PFSK-1 (cell line): Measurements from ENCODE around the gene ERICH3.

Experiments used
- FOXP2 ChIP-seq: optimal IDR thresholded peaks from 2 replicates; pipeline ENCODE3; 2011; ENCODE audit warnings: borderline replicate concordance, control low read depth, inconsistent platforms; ENCODE audit not compliant: insufficient read depth; ENCODE audit errors: extremely low read length, extremely low read depth
- POLR2AphosphoS5 ChIP-seq: IDR thresholded peaks from 2 replicates; pipeline ENCODE4 v1.6.1; 2012; ENCODE audit warnings: low read depth, mild to moderate bottlenecking, control low read depth, low read length, moderate library complexity
- REST ChIP-seq, 2 experiments: IDR thresholded peaks; 2 replicates each; pipeline versions ENCODE4 v1.6.1 to v1.8.0; 2011 to 2012; ENCODE audit warnings: low read depth in 2 of 2, low read length in 2 of 2, control low read depth in 1 of 2, inconsistent platforms in 1 of 2, mild to moderate bottlenecking in 1 of 2, moderate library complexity in 1 of 2; ENCODE audit not compliant: insufficient read depth in 1 of 2
- SIN3A ChIP-seq: IDR thresholded peaks from 2 replicates; pipeline ENCODE4 v1.6.1; 2012; ENCODE audit warnings: mild to moderate bottlenecking, low read length, moderate library complexity, borderline replicate concordance; ENCODE audit not compliant: insufficient read depth
- TAF1 ChIP-seq: IDR thresholded peaks from 2 replicates; pipeline ENCODE4 v1.6.1; 2012; ENCODE audit warnings: low read length, control low read depth, borderline replicate concordance; ENCODE audit not compliant: insufficient read depth

ERICH3 gene

GRCh38 chr1:74715236-74715502 lies 41.6 kb upstream of the ERICH3 start:
- TF ChIP-seq POLR2AphosphoS5 (no peak), FOXP2 (no peak), REST (IDR thresholded peaks at IDR 0.05; ENCODE audit: insufficient read depth in 1 of 2, low read depth in 2 of 2, low read length in 2 of 2) (no peak), SIN3A (no peak), TAF1 (no peak)

- TF ChIP-seq POLR2AphosphoS5: no peak
Observed at GRCh38 chr1:74714429-74715235, 41.0 kb upstream of the ERICH3 start.

GRCh38 chr1:74713849-74714248 lies 40.3 kb upstream of the ERICH3 start:
- TF ChIP-seq REST (IDR thresholded peaks at IDR 0.05; ENCODE audit: insufficient read depth in 1 of 2, low read depth in 2 of 2, low read length in 2 of 2) (no peak), FOXP2 (no peak), TAF1 (no peak), SIN3A (no peak), POLR2AphosphoS5 (no peak)

- TF ChIP-seq TAF1 (no peak), SIN3A (no peak), FOXP2 (no peak), REST (IDR thresholded peaks at IDR 0.05; ENCODE audit: insufficient read depth in 1 of 2, low read depth in 2 of 2, low read length in 2 of 2) (no peak), POLR2AphosphoS5 (no peak)
Observed at GRCh38 chr1:74712881-74713280, 39.3 kb upstream of the ERICH3 start.

GRCh38 chr1:74703386-74704182 lies 30.0 kb upstream of the ERICH3 start:
- no peak for TF ChIP-seq SIN3A
- no peak for TF ChIP-seq TAF1

- no peak for TF ChIP-seq REST (IDR thresholded peaks at IDR 0.05; ENCODE audit: insufficient read depth in 1 of 2, low read depth in 2 of 2, low read length in 2 of 2)
- TF ChIP-seq TAF1: no peak
- no peak for TF ChIP-seq SIN3A
- TF ChIP-seq FOXP2: no peak
- no peak for TF ChIP-seq POLR2AphosphoS5
Observed at GRCh38 chr1:74699331-74699730, 25.7 kb upstream of the ERICH3 start.
